Hematopoietic multipotent progenitor cell treated with erythropoietin and hydrocortisone succinate and interleukin-3 and kit ligand, for 15 days (in vitro differentiated cells): ENCODE measurements around the gene OTUD4.
"Not testable (repeated sequence)": the region's sequence is repeated elsewhere in the genome, so short reads cannot be mapped to it uniquely, and the experiment has no call there.

Source experiments
- DNase-seq: peaks from one replicate; pipeline ENCODE4 v3.0.0-alpha.2; 2015; ENCODE audit warnings: low spot score

Gene OTUD4

GRCh38 chr4:145178740-145179280 is 1.6 kb downstream of the OTUD4 start:
- DNase-seq = peak; percentile 20

- DNase-seq = peak; percentile 51
These were observed 2.4 kb downstream of the OTUD4 start for GRCh38 chr4:145177906-145178538.

DNA sequence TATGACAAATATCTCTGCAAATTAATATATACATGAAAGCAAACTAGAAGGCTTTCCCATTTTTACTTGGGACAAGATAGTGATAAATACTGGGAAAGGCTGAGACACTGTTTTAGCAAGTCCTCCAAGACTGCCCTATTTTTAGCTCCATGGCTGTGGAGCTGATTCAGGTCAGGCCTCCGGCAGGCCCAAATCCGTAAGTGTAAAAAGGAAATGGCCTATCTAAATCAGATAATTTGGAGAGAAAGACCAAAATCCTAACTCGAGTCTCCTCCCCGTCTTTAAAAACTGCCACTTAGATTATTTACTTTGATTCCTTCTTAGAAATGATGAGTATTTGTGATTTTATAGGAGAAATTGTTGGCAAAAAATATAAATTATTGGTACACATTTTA is 2.9 kb downstream of the OTUD4 start:
- no peak for DNase-seq

- no peak for DNase-seq
These were observed 3.6 kb downstream of the OTUD4 start for GRCh38 chr4:145176641-145177432.

GRCh38 chr4:145171911-145172310 is 8.5 kb downstream of the OTUD4 start:
- DNase-seq = no peak

DNA sequence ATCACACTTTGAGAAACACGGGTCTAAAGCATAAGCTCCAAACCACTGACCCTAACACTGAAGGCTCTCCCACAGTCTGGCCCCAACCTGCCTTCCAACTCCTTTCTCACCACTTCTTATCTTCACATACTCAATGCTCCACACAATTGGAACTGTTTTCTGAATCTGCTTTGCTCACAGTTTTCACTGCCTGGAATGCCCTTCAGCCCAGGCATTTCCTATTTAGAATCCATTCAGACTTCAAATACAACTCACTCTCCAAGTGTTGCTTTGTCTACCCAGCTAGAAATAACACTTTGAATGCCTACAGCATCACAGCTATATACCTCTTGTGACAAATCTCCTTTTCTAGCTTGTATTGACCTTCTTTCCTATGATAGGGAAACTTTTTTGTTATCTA is 10.2 kb downstream of the OTUD4 start:
- DNase-seq = no peak

- DNase-seq = peak; percentile 53
These were observed 11.7 kb downstream of the OTUD4 start for GRCh38 chr4:145168581-145169187.

DNA sequence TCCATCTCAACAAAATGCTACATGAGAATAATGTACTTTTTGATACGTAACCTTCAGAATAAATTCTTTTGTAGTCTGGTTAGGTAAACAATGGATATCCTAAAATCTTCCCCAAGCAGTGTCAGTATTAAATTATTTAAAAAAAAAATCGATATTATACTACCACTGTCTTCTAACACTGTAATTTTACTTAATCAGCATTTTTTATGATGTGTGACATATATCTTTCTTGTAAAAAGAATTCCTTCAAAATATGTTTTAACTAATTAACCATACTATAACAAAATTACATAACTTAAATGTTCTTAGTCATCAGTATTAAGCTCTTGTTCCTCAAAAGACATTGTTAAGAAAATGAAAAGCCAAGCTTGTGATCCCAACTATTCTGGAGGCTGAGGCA is 12.5 kb downstream of the OTUD4 start:
- DNase-seq = no peak

DNA sequence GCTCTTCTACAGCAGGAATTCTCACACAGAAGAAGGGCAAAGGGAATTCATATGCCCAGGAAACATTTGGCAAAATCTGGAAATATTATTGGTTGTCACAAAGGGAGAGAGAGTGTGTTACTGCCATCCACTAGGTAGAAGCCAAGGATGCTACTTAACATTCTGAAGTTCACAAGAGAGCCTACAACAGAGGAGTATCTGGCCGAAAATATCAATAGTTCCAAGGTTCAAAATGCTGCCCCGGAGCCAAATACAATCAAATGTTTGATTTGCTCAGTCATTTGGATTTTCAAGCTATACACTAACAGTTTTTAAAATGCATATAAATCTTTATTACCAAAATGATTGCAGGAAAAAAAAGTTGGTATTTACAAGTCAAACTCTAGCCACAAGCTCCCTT is 18.8 kb downstream of the OTUD4 start:
- no peak for DNase-seq

DNA sequence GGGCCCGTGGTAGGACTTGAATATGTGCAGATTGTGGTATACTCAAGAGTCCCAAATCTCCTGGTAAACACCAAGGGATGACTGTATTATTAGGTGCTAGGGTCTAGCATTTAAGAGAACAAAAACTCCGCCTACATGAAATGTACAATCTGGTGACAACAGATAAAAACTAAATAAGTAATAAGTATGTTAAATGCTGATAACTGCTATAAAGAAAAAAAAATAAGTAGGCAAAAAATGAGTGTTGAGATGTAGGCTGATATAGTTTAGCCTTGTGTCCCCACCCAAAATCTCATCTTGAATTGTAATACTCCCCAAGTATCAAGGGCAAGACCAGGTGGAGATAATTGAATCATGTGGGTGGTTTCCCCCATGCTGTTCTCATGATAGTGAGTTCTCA is 23.4 kb downstream of the OTUD4 start:
- DNase-seq = no peak

DNA sequence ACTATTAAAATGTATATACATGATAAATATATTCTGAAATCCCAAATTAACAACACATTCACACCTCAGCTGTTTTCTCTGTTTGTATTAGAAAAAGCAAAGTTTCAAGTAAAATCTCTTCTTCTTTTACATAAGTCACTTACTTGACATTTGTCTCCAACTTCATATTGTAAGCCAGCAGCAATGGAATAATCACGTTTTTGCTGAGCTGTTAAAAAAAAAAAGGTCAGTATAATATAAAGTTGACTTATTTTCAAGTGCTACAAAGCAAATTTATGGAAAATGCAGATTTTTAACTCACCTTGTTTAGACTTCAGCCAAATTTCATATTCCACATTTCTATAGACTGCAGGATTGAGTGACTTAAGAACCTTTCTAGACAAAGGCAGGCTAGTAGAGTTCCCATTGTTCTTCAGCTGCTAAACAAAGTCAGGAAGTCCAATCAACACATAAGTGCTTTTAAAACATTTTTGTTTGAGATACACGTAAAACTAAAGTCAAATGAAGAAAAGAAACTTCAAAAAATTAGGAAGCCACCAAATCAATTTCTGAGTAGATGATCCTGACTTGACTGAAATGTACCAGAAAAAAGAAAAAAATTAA is 25.0 kb downstream of the OTUD4 start:
- no peak for DNase-seq

- DNase-seq = peak; percentile 47
These were observed 25.8 kb downstream of the OTUD4 start for GRCh38 chr4:145154573-145154972.

GRCh38 chr4:145153904-145154298 is 26.5 kb downstream of the OTUD4 start:
- no peak for DNase-seq

DNA sequence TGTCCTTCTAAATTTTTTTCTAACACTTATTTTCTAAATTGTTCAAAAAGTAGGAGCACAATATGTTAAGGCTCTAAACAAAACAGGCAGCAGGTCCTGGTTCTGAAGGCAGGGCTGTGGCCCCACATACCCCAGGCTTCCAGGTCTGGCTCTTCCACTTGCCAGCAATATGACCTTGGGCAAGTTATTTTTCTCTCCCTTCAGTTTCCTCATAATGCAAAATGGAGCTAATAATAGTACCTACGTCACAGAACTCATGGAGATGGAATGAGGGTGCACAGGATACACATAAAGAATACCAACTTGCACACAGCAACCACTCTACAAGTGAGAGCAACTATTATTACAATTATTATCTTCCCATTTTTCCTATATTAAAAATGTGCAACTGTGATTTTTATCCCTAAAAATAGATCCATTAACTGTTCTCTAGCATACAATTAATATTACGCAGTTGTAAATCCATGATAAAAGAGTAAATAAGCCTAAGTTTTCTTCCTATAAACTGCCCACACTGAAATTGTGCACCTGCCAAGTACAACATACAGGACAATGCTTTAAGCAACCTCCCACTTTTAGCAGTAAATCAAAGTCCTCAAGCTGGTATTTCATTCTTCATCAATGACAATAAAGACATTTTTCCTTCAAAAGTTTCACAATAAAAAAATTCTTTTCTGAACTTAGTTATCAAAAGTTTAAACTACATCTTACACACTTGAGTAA is 27.0 kb downstream of the OTUD4 start:
- no peak for DNase-seq

DNA sequence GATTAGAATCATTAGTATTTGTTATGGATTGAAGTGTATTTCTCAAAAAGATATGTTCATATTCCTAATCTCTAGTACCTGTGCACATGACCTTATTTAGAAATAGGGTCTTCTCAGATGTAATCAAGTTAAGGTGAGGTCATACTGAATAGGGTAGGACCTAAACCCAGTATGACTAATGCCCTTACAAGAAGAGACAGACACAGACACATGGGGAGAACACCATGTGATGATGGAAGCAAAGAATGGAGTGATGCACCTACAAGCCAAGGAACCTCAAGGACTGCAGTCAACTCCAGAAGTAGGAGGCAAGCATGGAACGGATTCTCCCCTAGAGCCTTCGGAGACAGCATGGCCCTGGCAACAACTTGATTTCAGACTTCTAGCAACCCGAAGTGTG is 31.4 kb downstream of the OTUD4 start:
- no peak for DNase-seq

DNA sequence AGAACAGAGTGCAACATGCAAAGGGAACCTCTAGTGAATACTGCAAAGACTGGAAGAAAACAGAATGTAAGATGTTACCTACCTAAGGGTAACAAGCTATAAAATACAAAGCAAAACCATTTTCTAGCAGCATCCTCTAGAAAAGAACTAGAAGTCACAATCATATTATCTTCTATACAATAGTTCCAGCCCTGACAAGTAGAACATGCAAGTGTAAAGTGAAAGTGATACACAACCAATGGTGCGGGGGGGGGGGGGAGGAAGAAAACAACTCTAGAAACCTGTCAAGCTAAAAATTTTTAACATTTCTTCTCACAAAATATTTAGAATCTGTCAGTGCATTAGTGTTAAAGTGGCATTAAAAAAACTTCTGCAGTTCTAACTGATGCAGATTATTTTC is 44.2 kb downstream of the OTUD4 start:
- not testable (repeated sequence) for DNase-seq

DNA sequence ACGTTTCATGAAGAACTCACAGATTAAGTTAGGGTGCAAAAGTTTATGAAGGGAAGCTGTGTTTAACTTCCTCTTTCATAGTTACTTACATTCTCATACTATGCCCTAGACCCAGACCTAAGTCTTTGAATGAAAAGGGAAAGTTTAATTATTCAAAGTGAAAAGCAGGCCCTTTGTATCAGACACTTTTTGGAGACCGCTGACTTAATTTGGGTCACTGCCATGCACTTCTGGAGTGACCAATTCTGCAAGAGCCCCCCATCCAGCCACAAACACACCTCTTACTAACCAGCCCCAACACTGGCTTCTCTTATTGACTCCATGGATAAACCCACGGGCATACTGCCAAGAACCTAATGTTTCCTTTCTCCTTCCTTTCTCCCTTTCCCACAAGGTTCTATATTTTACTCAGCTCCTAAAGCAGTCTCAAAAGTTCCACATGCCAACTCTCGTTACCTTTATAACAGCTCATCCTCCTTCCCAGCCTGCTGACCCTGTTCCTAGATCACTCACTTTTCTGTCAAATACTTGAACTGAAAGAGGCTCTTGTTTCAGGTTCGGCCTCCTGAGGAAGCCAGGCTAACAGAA is 47.8 kb downstream of the OTUD4 start:
- DNase-seq = no peak

DNA sequence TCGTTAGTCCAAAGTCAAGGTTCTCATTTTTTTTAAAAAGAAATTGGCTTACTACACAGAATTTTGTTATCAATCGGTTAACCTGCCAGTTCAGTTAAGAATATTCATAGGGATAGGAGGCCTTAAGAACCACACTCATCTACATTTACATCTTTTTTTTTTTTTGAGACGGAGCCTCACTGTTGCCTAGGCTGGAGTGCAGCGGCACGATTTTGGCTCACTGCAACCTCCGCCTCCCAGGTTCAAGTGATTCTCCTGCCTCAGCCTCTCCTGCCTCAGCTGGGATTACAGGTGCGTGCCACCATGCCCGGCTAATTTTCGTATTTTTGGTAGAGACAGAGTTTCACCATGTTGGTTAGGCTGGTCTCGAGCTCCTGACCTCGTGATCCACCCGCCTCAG is 48.5 kb downstream of the OTUD4 start:
- DNase-seq = no peak

DNA sequence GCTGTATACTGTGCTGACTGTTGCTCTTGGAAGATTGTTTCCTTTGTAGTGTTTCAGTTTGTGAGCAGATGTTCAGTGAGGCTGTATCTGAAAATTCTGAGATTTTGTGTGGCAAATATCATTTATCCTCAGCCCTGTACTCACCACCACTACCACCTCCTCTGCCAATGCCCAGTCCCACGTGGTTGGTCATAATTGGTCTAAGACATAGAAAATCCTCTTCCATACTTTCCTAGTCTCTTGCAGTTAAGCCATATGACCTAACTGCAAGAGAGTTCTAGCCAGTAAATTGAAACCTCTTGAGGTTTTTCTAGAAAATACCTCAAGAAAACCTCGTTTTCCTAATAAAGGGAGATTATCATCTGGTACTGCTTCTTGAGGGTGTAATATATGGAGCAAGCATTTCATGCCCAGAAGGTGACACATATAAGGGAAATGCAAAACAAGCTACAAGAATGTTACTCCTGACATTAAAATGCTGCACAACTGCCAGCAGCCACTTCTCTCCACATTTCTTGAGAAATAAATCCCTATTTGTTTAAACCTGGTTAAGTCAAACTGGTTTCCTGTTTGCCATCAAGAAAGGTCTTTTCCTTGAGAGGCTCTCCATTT is 49.5 kb downstream of the OTUD4 start:
- DNase-seq = no peak

- DNase-seq = no peak
These were observed 50.3 kb downstream of the OTUD4 start for GRCh38 chr4:145130130-145130529.

DNA sequence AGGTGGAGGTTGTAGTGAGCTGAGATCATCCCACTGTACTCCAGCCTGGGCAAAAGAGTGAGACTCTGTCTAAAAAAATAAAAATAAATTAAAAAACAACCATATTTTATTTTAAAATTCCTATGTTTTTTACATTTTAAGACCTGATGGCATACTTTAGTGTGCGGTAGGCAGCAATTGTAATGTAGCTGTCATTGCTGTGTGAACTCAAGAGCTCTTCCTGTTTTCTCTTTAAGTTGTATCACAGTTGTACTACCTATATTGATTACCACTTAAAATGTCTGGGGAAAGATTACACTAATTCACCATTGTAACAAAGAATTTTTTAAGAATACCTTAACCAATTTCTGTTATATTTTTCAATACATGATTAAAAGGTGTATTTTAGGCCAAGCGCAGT is 55.0 kb downstream of the OTUD4 start:
- DNase-seq = no peak
